ENCODE data around the gene TNFRSF19.

TNFRSF19 gene

DNA sequence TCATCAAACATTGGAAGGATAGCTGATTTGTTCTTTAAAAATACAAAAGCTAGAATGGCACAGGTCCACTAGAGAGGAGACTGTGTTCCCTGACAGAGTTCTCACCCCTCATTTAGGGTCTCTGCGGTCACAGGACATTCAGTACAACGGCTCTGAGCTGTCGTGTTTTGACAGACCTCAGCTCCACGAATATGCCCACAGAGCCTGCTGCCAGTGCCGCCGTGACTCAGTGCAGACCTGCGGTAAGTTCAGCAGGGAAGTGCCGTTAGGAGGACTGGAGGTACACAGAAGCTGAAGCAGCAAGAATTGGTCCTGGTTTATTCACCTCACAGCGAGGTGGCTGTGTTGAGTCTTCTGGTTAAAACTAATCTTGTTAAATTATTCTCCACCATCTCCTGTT lies 90.0 kb downstream of the TNFRSF19 start:
- Histone ChIP-seq H3K9me3 (ENCODE audit: control insufficient read depth, insufficient read depth, low read depth, low read length) (no peaks in the 10 kb centered on the region), H3K4me1 (ENCODE audit: control insufficient read depth, insufficient read depth, low read length) (peaks cover 2% of the 10 kb centered on the region; the same call in 1 of the 2 replicates), H3K36me3 (ENCODE audit: control insufficient read depth in 2 of 2, insufficient read depth in 1 of 2, low read length in 2 of 2) (no peaks in the 10 kb centered on the region), H3K27ac (ENCODE audit: extremely low read depth, low read depth, low read length) (no peak overlapping the region), H3K4me3 (ENCODE audit: low read depth, low read length) (no peak overlapping the region)
- CTCF ChIA-PET: interaction anchor here (1.4 kb wide), 1 partner anchor 9 kb away, joined by 3 read pairs; no protein-coding TSS in a partner anchor
- TF ChIP-seq ZNF248 (tag by site-specific recombination; IDR thresholded peaks at IDR 0.05): no peak
- TF ChIP-seq OVOL3 (tag by site-specific recombination; IDR thresholded peaks at IDR 0.05): no peak
- TF ChIP-seq ZNF621 (tag by site-specific recombination; IDR thresholded peaks at IDR 0.05): no peak
- TF ChIP-seq, protein P1, sequence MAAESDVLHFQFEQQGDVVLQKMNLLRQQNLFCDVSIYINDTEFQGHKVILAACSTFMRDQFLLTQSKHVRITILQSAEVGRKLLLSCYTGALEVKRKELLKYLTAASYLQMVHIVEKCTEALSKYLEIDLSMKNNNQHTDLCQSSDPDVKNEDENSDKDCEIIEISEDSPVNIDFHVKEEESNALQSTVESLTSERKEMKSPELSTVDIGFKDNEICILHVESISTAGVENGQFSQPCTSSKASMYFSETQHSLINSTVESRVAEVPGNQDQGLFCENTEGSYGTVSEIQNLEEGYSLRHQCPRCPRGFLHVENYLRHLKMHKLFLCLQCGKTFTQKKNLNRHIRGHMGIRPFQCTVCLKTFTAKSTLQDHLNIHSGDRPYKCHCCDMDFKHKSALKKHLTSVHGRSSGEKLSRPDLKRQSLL (tag by site-specific recombination; IDR thresholded peaks at IDR 0.05): no peak
- TF ChIP-seq, protein P2, sequence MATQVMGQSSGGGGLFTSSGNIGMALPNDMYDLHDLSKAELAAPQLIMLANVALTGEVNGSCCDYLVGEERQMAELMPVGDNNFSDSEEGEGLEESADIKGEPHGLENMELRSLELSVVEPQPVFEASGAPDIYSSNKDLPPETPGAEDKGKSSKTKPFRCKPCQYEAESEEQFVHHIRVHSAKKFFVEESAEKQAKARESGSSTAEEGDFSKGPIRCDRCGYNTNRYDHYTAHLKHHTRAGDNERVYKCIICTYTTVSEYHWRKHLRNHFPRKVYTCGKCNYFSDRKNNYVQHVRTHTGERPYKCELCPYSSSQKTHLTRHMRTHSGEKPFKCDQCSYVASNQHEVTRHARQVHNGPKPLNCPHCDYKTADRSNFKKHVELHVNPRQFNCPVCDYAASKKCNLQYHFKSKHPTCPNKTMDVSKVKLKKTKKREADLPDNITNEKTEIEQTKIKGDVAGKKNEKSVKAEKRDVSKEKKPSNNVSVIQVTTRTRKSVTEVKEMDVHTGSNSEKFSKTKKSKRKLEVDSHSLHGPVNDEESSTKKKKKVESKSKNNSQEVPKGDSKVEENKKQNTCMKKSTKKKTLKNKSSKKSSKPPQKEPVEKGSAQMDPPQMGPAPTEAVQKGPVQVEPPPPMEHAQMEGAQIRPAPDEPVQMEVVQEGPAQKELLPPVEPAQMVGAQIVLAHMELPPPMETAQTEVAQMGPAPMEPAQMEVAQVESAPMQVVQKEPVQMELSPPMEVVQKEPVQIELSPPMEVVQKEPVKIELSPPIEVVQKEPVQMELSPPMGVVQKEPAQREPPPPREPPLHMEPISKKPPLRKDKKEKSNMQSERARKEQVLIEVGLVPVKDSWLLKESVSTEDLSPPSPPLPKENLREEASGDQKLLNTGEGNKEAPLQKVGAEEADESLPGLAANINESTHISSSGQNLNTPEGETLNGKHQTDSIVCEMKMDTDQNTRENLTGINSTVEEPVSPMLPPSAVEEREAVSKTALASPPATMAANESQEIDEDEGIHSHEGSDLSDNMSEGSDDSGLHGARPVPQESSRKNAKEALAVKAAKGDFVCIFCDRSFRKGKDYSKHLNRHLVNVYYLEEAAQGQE (tag by site-specific recombination; IDR thresholded peaks at IDR 0.05): no peak
- no peak for TF ChIP-seq ZNF138 (tag by site-specific recombination; IDR thresholded peaks at IDR 0.05; ENCODE audit: borderline replicate concordance)
- no peak for TF ChIP-seq ZNF132 (tag by site-specific recombination; IDR thresholded peaks at IDR 0.05; ENCODE audit: borderline replicate concordance)
- TF ChIP-seq, protein P3, sequence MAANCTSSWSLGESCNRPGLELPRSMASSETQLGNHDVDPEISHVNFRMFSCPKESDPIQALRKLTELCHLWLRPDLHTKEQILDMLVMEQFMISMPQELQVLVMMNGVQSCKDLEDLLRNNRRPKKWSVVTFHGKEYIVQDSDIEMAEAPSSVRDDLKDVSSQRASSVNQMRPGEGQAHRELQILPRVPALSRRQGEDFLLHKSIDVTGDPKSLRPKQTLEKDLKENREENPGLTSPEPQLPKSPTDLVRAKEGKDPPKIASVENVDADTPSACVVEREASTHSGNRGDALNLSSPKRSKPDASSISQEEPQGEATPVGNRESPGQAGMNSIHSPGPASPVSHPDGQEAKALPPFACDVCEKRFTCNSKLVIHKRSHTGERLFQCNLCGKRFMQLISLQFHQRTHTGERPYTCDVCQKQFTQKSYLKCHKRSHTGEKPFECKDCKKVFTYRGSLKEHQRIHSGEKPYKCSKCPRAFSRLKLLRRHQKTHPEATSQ (tag by site-specific recombination; IDR thresholded peaks at IDR 0.05): no peak
- TF ChIP-seq ZFP41 (tag by site-specific recombination; IDR thresholded peaks at IDR 0.05; ENCODE audit: borderline replicate concordance): no peak
- no peak for TF ChIP-seq ZNF610 (tag by site-specific recombination; IDR thresholded peaks at IDR 0.05; ENCODE audit: borderline replicate concordance)
- TF ChIP-seq, protein P4, sequence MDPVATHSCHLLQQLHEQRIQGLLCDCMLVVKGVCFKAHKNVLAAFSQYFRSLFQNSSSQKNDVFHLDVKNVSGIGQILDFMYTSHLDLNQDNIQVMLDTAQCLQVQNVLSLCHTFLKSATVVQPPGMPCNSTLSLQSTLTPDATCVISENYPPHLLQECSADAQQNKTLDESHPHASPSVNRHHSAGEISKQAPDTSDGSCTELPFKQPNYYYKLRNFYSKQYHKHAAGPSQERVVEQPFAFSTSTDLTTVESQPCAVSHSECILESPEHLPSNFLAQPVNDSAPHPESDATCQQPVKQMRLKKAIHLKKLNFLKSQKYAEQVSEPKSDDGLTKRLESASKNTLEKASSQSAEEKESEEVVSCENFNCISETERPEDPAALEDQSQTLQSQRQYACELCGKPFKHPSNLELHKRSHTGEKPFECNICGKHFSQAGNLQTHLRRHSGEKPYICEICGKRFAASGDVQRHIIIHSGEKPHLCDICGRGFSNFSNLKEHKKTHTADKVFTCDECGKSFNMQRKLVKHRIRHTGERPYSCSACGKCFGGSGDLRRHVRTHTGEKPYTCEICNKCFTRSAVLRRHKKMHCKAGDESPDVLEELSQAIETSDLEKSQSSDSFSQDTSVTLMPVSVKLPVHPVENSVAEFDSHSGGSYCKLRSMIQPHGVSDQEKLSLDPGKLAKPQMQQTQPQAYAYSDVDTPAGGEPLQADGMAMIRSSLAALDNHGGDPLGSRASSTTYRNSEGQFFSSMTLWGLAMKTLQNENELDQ (tag by site-specific recombination; IDR thresholded peaks at IDR 0.05; ENCODE audit: low read depth): no peak
- no peak for TF ChIP-seq KLF10 (tag by site-specific recombination; IDR thresholded peaks at IDR 0.05)
- POLR2A ChIA-PET: no interaction called here

DNA sequence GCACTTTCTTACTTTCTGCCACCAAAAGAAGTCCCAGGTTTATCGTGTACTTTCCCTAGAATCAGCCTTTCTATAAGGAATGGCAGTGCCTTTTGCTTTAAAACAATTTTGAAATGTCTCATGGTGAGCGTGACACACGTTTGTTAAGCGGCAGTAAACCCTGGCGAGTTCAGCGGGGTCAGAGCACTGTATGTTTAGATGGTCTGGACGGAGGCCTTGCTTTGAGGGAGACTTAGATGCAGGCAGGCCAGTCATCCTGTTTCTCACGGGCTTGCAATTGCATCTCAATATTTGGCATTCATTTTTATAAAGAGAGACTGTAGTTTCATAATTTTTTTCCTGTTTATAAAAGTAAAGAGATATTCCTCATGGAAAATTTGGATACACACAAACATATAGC lies 96.4 kb downstream of the TNFRSF19 start:
- H3K27ac ChIP-seq (ENCODE audit: extremely low read depth, low read depth, low read length): no peak overlapping the region
- ChIA-PET CTCF (interaction anchor here (1.0 kb wide), 1 partner anchor 91 kb away, joined by 3 read pairs; no protein-coding TSS in a partner anchor), POLR2A (no interaction called here)
- no peak overlapping the region for H3K4me3 ChIP-seq (ENCODE audit: low read depth, low read length)
- no peaks in the 10 kb centered on the region for H3K4me1 ChIP-seq (ENCODE audit: control insufficient read depth, insufficient read depth, low read length)
- no peaks in the 10 kb centered on the region for H3K9me3 ChIP-seq (ENCODE audit: control insufficient read depth, insufficient read depth, low read depth, low read length)
- H3K36me3 ChIP-seq (ENCODE audit: control insufficient read depth in 2 of 2, insufficient read depth in 1 of 2, low read length in 2 of 2): no peaks in the 10 kb centered on the region
- no peak for TF ChIP-seq SP3 (tag by site-specific recombination; IDR thresholded peaks at IDR 0.05)
- TF ChIP-seq ZNF621 (tag by site-specific recombination; IDR thresholded peaks at IDR 0.05): no peak
- no peak for TF ChIP-seq ZNF366 (tag by site-specific recombination; conservative IDR thresholded peaks at IDR 0.05)
- no peak for TF ChIP-seq ZNF48 (tag by site-specific recombination; IDR thresholded peaks at IDR 0.05)
- TF ChIP-seq, protein P5, sequence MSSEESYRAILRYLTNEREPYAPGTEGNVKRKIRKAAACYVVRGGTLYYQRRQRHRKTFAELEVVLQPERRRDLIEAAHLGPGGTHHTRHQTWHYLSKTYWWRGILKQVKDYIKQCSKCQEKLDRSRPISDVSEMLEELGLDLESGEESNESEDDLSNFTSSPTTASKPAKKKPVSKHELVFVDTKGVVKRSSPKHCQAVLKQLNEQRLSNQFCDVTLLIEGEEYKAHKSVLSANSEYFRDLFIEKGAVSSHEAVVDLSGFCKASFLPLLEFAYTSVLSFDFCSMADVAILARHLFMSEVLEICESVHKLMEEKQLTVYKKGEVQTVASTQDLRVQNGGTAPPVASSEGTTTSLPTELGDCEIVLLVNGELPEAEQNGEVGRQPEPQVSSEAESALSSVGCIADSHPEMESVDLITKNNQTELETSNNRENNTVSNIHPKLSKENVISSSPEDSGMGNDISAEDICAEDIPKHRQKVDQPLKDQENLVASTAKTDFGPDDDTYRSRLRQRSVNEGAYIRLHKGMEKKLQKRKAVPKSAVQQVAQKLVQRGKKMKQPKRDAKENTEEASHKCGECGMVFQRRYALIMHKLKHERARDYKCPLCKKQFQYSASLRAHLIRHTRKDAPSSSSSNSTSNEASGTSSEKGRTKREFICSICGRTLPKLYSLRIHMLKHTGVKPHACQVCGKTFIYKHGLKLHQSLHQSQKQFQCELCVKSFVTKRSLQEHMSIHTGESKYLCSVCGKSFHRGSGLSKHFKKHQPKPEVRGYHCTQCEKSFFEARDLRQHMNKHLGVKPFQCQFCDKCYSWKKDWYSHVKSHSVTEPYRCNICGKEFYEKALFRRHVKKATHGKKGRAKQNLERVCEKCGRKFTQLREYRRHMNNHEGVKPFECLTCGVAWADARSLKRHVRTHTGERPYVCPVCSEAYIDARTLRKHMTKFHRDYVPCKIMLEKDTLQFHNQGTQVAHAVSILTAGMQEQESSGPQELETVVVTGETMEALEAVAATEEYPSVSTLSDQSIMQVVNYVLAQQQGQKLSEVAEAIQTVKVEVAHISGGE (tag by site-specific recombination; conservative IDR thresholded peaks at IDR 0.05; ENCODE audit: low read depth): no peak
- TF ChIP-seq ZNF521 (tag by site-specific recombination; IDR thresholded peaks at IDR 0.05): no peak
- no peak for TF ChIP-seq ZNF596 (tag by site-specific recombination; IDR thresholded peaks at IDR 0.05)
- TF ChIP-seq, protein P6, sequence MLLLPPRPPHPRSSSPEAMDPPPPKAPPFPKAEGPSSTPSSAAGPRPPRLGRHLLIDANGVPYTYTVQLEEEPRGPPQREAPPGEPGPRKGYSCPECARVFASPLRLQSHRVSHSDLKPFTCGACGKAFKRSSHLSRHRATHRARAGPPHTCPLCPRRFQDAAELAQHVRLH (tag by site-specific recombination; IDR thresholded peaks at IDR 0.05): no peak
- no peak for TF ChIP-seq ZNF37A (tag by site-specific recombination; IDR thresholded peaks at IDR 0.05)
- TF ChIP-seq ZNF341 (tag by site-specific recombination; IDR thresholded peaks at IDR 0.05; ENCODE audit: low read depth): no peak
- no peak for TF ChIP-seq ZNF76 (tag by site-specific recombination; IDR thresholded peaks at IDR 0.05; ENCODE audit: borderline replicate concordance, low read depth)
- TF ChIP-seq ZNF10 (tag by site-specific recombination; IDR thresholded peaks at IDR 0.05): no peak
- no peak for TF ChIP-seq ZFP37 (tag by site-specific recombination; IDR thresholded peaks at IDR 0.05)

Data from HEK293 (cell line).